ENCODE measurements around the gene TNS3.
"Not testable (repeated sequence)": the region's sequence is repeated elsewhere in the genome, so short reads cannot be mapped to it uniquely, and the experiment has no call there.

The TNS3 gene

DNA sequence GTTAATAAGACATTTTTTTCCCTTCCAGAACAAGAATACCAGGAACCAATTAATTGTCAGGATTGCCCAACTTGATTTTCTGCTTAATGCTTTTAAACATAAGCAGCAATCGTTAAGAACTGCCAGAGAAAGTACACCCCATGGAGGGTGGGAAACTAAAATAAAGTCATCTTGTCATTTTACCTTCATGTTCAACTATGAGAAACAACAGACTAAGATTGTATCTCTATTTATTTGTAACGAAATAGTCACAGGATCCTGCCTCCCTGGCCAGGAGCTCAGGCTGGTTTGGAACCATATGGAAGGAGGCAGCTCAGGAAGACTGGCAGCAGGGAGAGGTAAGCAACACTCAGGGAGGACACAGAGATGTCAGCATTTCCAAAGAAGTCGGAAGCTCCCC, 129.6 kb downstream of the TNS3 start:
- no peak for DNase-seq (ENCODE audit: low read depth)

DNA sequence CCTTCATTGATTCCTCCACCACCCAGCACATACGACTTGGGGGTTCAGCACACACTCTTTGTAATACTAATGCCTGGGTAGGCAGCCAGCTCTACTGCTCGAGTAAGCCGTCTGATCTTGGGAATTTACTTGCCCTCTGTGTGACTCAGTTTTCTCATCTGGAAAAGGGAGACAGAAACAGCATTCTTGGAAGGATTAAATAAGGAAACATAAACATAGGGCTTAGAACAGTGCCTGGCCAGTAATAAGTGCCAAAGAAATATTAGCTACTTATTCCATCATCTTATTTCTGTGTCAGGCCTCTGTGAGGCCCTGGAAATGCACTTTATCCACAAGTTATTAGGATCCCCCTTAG, 130.1 kb downstream of the TNS3 start:
- DNase-seq (ENCODE audit: low read depth): no peak

DNA sequence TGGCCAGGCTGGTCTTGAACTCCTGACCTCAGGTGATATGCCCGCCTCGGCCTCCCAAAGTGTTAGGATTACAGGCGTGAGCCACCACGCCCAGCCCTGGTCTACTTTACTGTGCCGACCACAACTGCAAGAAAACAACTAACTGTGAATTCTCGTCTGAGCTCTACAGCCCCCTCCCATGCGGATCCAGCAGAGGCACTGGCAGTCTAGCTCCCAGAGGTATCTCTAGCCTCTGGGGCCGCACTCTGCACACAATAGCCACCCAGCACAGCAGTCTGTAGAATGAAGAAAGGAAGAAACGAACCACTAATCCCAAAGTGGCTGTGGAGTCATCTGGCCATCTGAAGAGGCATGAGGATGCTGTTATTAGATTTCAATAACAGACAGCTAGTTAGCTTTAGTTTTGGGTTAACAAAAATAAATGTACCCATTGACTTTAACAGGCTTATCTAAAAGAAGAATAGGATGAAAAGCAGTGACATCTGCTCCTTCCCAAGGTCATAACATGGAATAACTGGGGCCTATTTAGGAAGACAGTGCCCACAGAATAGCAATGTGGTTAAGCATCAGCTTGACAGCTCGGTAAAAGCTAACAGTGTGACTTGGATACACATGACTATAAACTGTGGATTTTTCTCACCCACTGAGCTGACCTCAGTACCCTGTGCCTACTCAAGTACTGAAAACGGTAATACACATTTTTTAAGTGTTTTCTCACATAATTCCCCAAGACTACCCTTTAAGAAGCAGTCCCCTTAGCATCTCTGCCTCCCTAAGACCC, 131.9 kb downstream of the TNS3 start:
- no peak for DNase-seq (ENCODE audit: low read depth)

DNA sequence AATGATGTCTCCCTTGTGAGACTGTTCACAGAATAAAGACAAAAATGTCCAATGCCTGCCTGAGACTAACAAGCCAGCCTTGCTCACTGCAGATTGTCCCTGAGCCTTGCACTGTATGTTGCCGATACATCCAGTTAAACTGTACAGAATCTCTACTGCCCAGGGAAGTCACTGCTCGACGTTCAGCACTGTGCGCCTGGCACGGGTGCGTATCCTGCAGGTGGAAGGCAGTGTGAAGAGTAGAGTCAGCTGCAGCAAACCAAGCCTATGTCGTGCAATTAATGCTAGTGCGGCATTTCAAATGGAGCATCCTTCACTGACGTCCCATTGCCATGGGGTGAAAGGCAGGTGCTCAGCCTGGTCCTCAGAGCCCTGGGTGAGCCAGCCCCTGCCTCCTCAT, 132.9 kb downstream of the TNS3 start:
- DNase-seq (ENCODE audit: low read depth): no peak

DNA sequence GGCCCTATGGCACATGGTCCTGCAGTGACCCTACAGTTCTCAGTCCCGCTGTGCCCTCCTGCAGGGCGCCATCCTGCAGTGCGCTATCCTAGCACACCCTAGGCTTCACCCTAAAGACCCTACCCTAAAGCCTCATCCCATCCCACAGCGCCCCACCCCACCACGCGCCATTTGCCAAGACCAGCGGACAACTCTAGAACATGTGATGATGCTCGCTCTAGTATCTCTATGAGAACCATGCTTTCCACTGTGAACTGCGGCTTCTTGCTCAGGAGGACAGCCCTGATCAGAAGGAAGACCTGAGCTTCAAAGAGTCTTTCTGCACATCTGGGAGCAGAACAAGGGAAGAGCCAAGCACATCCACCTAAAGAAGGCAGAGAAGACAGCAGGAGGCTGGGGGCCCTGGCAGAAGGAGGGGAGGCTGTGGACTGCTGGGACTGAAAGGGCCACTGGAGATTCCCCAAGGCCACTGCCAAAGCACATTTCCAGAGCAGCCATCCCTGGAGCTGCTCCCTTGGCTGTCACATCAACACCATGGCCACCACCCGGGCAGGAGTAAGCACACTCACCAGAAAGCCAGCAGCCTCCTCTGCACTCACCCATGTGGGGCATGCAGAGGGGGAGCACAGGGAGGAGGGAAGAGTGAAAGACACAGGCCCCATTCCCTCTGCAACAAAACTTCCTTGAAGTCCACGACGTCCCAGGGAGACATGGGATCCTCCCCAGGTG, 134.1 kb downstream of the TNS3 start:
- DNase-seq (ENCODE audit: low read depth): no peak

DNA sequence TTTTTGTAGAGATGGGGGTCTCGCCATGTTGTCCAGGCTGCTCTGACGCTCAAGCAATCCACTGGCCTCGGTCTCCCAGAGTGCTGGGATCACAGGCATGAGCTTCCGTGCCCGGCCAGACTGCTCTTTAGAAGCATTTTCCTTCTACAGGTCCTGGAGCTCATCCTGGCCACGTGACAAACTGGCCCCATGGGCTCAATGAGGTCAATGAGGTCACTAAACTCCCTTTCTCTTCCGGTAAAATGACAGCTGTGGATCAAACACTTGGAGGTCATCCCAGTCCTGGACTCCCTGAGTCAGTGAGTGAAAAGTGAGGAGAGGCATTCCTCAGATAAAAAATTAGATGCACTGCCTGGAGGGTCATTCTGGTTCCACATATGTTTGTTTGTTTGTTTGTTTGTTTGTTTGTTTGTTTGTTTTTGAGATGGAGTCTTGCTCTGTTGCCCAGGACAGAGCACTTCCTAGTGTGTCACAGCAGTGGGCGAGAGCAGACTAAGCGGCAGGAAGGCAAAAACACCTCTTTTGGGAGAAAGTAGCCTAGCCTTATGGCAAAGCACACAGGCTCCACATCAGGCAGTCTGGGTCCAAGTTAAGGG, 134.9 kb downstream of the TNS3 start:
- no peak for DNase-seq (ENCODE audit: low read depth)

DNA sequence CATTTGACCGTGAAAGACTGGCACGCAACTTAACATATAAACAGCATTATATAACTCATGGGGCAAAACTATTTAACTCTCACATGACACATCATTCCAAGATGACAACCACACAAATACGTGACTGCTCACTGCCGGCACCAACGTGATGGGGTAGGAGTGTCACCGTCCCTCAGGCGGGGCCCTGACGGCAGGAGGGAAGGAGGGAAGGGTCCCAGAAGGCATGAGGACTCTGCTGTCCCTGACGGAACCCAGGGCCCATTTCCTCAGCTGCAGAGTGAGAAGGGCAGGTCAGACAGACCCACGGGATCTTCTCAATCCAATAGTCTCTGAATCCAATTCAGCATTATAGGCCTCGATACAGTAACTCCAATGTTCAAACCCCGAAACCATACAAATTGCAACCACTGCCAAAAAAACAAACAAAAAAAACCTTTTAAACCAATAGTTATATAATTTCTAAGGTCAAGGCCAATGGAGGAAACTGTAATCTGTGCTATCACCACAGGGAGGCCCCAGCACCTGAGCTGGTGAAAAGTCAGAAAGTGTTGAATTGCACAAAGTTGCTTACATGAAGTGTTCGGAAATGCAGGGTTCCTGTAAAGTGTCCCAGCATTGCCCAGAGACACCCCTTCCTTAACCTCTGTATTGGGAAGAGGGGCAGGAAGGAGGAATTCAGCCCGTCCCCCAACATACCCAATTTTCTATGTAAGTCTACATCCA, 137.4 kb downstream of the TNS3 start:
- no peak for DNase-seq (ENCODE audit: low read depth)

DNA sequence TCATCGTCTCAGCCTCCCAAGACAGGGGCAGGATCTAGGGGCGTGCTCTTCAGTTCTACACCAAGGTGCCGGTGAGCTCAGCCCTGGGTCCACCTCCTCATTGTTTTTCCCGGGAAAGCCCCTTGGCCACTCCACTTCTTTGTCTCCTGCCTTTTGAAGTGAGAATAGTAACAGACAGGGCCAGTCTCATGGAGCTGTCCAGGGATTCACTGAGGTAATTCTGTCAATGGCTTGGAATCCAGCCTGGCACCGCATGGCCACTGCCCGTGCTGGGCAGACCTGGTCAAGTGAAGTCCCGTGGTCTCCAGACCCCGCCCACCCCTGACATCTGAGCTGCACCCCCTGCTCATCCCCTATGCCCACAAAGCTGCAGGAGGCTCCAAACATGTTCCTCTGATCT, 138.9 kb downstream of the TNS3 start:
- DNase-seq (ENCODE audit: low read depth): no peak

DNA sequence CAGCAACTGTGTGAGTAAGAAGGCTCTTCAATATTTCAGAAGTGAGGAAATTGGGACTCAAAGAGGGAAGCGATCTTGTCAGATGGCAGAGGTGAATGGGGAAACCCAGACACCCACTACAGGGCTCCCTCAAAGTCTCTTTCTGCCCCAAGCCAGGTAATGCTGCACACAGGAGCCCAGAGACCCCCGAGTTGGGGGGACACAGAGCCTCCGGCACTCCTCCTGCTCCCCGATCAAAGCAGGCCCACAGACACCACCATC, 139.4 kb downstream of the TNS3 start:
- no peak for DNase-seq (ENCODE audit: low read depth)

DNA sequence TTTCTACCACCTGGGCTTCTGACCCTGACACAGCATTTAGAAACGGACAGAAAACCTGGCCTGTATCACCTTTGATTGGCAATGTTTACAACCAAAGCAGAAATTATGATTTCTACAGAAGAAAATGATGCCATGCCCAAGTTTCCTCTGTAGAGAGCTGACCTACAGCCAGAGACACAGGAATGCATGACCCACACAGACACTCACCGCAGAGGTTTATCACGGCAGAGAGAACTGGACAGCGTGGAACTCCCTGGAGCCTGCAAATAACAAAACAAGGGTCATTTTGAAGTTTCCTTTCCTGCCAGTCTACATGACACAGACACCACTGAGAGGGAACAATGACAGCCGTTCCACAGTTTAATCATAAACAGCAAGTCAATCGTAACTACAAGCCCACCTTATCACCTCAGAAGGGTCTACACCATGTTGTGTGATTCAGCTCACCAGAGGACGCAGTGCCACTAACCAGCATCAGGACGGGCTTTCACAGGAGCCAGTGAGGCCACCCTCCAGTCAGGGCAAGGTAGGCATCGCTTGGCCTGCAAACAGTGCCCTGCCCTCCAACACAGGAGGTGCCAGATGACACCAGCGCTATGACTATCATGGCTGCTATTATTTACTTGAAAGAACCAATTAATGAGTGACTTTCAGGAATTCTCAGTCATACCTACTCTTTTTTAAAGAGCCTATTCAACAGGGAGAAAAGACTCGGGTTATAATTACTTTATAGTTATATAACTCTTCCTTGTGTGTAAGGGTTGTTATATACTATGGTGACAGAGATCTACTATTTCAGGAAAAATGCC, 139.9 kb downstream of the TNS3 start:
- no peak for DNase-seq (ENCODE audit: low read depth)

DNA sequence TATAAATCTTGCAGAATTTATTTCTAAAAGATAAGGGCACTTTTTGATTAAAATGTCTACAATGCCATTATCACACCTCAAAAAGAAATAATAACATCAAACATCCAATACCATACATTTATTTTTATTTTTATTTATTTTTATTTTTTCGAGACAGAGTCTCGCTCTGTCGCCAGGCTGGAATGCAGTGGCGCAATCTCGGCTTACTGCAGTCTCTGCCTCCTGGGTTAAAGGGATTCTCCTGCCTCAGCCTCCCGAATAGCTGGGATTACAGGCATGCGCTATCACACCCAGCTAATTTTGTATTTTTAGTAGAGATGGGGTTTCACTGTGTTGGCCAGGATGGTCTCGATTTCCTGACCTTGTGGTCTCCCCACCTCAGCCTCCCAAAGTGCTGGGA, 140.9 kb downstream of the TNS3 start:
- not testable (repeated sequence) for DNase-seq (ENCODE audit: low read depth)

DNA sequence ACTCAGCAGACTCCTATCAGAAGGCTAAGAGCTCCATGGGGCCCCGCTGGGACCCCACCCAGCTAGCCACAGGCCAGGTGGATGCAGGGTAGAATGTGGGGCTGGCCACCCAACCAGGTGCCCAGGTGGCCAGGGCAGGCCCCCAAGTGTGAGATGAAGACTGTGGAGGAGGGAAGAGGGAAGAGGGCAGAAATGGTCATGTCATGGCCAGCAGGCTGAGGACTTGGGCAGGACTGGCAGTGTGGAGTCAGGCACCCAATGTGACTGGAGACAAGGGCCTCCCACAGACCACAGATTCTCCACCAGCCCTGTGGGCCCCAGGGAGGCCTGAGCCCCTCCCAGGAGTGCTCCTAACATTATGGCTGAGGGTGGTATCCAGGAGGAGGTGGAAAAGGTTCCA, 141.6 kb downstream of the TNS3 start:
- no peak for DNase-seq (ENCODE audit: low read depth)

DNA sequence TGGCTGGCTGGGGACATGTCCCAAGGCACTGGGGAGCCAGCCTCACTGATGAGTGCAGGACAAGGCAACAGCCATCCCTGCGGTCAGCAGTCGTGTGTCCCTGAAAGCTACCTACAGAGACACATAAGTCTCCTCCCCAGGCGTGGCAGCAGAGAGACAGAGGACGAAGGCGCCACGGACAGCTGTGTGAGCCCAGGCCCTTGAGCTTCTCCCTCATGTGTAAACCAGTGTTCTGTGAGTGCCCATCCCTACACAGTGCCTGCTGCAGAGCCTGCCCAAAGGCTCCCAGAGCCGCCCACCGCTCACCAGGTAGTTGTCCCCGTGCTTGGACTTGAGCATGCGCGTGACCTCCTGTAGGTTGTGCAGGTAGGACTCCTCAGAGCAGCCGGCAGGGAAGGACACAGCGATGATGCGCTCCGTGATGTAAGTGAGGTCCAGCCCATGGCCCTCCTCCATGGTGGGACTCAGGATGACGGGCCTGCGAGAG, 142.7 kb downstream of the TNS3 start:
- DNase-seq (ENCODE audit: low read depth): no peak

DNA sequence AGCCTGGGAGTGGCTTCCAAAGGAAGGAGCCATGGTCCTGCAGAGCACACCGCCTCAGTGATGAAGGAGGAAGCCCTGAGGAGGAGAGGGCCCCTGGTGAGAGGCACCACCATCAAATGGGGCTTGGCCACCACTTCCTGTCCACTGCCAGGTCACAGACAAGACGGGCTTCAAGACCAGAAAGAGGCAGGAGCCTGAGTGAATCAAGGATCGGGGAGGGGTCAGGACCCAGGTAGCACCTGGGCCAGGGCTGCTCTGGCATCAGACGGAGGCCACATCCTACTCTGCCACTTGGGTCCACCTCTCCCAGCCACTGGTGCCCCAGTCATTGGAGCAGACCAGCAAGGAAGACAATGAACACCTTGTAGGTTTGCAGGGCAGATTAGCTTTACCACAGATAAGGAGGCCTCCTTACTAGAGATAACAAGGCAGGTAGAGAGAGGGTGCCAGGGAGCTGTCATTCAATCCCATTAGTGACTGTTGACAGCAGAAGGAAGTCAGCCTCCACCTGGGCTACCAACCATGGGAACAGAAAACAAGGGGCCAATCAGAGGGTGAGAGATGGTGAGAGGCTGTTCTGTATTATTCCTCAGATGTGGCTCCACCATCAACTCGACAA, 143.4 kb downstream of the TNS3 start:
- DNase-seq (ENCODE audit: low read depth): no peak

DNA sequence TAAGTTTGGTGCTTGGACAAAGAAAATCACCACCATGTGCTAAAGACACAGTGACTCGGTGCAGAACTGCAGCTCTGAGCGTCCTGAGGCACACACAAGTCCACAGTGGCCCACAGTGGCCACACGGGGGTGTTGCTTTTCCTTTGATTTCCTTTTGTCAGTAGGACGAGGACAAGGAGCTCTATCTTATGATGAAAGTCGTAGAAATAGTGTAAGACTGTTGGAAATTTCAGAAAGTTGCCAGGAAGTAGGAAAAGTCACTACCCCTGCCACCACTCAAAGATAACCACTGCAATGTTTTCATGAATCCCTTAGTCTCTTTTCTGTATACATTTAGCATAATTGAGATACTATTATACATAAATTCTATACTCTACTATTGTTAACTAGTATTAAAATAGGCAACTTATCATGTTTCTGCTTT, 146.0 kb downstream of the TNS3 start:
- no peak for DNase-seq (ENCODE audit: low read depth)

DNA sequence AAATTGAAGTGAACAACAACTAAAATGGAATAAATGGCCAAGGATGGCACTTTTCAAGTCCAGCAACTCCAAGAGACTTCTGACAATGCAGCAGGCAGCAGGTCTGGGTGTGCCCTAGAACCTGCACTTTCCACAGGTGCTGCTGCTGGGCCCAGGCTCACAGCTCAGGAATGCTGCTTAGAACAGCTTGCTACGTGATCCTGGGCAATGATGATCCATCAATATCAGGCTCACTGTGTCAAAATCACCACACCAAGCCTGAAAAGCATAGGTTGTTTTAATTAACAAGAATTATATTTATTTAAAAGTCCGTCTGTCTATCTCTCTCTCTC, 148.4 kb downstream of the TNS3 start:
- no peak for DNase-seq (ENCODE audit: low read depth)

DNA sequence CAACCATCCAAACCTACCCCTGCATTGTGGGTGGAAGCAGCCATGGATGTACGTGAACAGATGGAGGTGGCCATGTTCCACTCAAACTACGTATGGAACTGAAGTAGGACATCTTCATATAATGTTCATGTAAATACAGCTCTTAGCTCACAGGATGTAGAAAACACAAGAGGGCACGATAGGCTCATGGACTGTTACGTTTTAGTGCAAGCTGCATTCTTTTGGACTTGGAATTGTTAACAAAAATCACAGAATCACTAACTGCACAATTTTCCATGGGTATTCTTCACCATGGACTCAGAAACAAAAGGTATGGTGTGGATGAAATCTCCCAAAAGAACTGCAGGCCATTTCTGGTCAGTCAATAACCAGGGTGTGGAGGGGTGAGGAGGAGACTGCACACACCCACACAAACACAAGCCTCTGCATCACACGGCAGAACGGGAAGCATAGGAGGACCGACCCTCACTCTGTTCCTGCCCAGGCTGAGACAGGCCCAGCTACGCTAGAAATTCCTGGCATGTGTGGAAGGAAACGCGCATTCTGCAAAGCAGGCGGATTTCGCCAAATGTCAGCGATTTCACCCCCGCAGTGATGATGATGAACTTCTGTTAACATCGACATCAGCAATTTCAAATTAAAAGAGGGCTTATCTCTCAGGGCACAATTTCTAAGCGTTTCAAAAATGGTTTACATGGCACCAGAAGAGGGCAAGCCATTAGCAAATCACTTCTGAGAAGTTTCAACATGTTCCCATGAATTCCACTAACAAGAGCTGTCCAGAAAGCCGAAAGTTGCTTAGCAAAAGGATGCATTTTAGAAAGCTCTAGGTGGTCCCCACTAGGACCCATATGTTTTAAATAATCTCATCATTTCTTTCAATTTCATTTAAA, 149.0 kb downstream of the TNS3 start:
- no peak for DNase-seq (ENCODE audit: low read depth)

DNA sequence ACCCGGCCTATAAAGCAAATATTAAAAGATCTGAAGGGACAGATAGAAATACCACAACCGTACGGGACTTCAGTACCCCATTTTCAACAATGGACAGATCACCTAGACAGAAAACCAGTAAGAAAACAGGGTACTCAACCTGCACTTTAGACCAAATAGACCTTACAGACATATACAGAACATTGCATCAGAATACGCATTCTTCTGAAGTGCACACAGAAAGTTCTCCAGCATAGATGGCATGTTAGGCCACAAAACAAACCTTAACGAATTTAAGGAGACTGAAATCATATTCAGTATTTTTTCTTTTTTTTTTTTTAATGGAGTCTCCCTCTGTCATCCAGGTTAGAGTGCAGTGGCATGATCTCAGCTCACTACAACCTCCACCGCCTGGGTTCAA, 151.5 kb downstream of the TNS3 start:
- no peak for DNase-seq (ENCODE audit: low read depth)

DNA sequence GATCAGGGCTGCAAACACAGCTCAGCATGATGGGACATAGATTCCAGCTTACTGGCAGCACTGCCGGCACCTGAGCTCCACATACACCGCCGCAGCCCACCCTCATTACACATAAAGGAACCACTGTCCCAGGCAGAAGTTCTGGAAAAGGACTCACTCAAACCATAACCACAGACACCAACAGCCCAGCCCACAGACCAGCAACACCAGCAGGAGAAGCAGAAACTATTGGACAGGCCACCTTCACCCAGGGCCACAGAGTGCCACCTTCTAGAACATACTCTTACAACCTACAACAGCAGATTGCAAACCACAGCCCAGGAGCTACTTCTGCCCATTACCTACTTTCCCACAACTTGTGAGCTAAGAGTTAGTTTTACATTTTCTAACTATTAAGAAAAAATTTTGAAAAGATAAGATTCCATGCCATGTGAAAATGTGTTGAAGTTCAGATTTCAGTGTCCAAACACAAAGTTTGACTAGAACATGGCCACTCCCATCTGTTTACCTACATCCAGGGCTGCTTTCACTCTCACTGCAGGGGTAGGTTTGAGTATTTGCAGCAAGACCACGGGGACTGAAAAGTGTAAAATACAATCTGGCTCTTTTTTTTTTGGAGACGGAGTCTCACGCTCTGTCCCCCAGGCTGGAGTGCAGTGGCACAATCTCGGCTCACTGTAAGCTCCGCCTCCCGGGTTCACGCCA, 153.0 kb downstream of the TNS3 start:
- DNase-seq (ENCODE audit: low read depth): no peak

Measured in CMK (cell line).